Osteocyte (in vitro differentiated cells): ENCODE measurements around the gene GNA15. TPM values are rescaled to one million over a fixed set of nuclear protein-coding genes. Genes with fewer than 3 reads are reported as not detected.

ENCODE experiments used
- DNase-seq: peaks from one replicate; pipeline ENCODE4 v3.0.0; 2021; ENCODE audit warnings: mixed read lengths; ENCODE audit not compliant: unreplicated experiment; ENCODE audit errors: extremely low spot score
- H3K27ac Mint-ChIP-seq: one replicate; pipeline ENCODE4 v1.8.0; 2021; ENCODE audit warnings: mild to moderate bottlenecking, mixed read lengths; ENCODE audit not compliant: unreplicated experiment
- H3K27me3 Mint-ChIP-seq: one replicate; pipeline ENCODE4 v1.8.0; 2021; ENCODE audit warnings: mixed read lengths; ENCODE audit not compliant: unreplicated experiment
- H3K36me3 Mint-ChIP-seq: one replicate; pipeline ENCODE4 v1.8.0; 2021; ENCODE audit warnings: mixed read lengths; ENCODE audit not compliant: unreplicated experiment
- H3K4me1 Mint-ChIP-seq: one replicate; pipeline ENCODE4 v1.8.0; 2021; ENCODE audit warnings: mixed read lengths; ENCODE audit not compliant: unreplicated experiment
- H3K4me3 Mint-ChIP-seq: one replicate; pipeline ENCODE4 v1.8.0; 2021; ENCODE audit warnings: mild to moderate bottlenecking, moderate library complexity, mixed read lengths; ENCODE audit not compliant: unreplicated experiment
- H3K9me3 Mint-ChIP-seq: one replicate; pipeline ENCODE4 v1.8.0; 2021; ENCODE audit warnings: mixed read lengths; ENCODE audit not compliant: unreplicated experiment
- total RNA-seq: library from RNA; stranded (reverse); gene quantifications from 2 replicates; pipeline ENCODE4 v1.2.1, GENCODE V29; 2021
- TF ChIP-seq, protein P1 (sequence below): fragments of 200-600 bp; sonication (generic); IDR thresholded peaks from 2 replicates; pipeline ENCODE4 v1.5.0; 2021; ENCODE audit warnings: antibody characterized with exemption, mild to moderate bottlenecking, moderate library complexity

GNA15 gene
- total RNA-seq, 1 donor from 2014 or later, result not detected

DNA sequence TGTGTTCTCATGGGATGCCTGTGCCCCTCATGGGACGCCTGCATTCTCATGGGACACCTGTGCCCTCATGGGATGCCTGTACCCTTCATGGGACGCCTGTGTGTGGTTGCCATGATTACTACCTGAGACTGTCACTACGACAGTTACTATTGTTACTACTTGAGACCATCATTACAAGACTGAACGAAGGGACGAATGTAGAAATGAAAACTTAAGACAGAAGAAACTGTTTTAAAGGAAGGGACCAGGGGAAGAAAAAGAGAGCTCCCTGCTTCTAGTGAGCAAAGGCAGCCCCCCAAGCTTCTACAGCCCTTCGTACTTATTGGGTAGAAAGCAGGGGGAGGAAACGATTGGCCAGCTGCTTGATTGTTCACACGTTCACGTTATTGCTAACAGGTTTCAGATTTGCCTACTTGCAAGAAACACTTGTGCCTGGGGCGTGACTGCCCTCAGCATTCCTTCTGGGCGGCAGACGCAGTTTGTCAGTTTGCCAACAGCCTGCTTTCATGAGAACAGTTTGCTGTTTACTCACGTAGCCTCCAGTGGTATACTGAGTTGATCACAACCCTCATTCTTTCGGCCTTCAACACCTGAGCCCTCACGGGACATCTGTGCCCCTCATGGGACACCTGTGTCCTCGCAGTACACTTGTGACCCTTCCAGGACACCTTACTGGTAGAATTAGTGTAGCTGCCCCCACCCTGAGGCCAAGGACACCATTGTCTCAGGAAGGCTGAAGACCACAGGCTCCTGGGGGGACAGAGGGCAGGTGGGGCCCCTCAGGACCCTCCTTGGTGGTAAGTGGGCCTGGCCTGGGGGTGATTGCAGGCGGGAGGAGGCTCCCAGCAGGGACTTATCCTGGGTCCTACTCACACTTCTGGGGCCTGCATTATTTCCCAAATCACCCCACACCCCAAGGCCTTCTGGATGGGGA, 40.2 kb downstream of the GNA15 start:
- H3K9me3 Mint-ChIP-seq, result no peaks in the 10 kb centered on the region
- H3K36me3 Mint-ChIP-seq, result no peaks in the 10 kb centered on the region
- no peak overlapping the region for H3K27ac Mint-ChIP-seq
- peaks cover 3% of the 10 kb centered on the region for H3K4me1 Mint-ChIP-seq
- no peak overlapping the region for H3K4me3 Mint-ChIP-seq
- no peak for DNase-seq
- no peaks in the 10 kb centered on the region for H3K27me3 Mint-ChIP-seq
- TF ChIP-seq, protein P1, sequence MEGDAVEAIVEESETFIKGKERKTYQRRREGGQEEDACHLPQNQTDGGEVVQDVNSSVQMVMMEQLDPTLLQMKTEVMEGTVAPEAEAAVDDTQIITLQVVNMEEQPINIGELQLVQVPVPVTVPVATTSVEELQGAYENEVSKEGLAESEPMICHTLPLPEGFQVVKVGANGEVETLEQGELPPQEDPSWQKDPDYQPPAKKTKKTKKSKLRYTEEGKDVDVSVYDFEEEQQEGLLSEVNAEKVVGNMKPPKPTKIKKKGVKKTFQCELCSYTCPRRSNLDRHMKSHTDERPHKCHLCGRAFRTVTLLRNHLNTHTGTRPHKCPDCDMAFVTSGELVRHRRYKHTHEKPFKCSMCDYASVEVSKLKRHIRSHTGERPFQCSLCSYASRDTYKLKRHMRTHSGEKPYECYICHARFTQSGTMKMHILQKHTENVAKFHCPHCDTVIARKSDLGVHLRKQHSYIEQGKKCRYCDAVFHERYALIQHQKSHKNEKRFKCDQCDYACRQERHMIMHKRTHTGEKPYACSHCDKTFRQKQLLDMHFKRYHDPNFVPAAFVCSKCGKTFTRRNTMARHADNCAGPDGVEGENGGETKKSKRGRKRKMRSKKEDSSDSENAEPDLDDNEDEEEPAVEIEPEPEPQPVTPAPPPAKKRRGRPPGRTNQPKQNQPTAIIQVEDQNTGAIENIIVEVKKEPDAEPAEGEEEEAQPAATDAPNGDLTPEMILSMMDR, result no peak

DNA sequence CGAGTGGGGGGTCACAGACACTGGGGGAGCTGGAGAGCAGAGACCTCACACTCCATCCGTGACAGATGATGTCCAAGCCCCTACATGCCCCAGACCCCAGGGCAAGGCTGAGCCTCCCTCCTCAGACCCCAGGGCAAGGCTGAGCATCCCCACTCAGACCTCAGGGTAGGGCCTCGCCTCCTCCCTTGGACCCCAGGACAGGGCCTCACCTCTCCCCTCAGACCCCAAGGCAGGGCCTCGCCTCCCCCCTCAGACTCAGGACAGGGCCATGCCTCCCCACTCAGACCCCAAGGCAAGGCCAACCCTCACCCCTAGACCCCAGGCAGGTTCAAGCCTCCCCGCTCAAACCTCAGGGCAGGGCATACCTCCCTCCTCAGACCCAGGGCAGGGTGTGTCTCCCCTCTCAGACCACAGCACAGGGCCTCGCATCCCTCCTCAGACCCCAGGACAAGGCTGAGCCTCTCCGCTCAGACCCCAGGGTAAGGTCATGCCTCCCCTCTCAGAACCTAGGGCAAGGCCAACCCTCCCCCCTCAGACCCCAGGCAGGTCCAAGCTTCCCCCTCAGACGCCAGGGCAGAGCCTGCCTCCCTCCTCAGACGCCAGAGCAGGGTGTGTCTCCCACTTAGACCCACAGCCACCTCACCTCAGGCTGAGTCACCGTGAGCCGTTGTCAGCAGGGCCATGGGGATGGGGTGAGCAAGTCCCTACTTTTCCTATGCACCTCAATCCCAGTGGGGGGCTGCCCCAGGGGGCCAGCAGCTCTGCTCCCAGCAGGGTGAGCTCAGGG, 41.1 kb downstream of the GNA15 start:
- Mint-ChIP-seq H3K4me3 (no peak overlapping the region), H3K27ac (no peak overlapping the region)

DNA sequence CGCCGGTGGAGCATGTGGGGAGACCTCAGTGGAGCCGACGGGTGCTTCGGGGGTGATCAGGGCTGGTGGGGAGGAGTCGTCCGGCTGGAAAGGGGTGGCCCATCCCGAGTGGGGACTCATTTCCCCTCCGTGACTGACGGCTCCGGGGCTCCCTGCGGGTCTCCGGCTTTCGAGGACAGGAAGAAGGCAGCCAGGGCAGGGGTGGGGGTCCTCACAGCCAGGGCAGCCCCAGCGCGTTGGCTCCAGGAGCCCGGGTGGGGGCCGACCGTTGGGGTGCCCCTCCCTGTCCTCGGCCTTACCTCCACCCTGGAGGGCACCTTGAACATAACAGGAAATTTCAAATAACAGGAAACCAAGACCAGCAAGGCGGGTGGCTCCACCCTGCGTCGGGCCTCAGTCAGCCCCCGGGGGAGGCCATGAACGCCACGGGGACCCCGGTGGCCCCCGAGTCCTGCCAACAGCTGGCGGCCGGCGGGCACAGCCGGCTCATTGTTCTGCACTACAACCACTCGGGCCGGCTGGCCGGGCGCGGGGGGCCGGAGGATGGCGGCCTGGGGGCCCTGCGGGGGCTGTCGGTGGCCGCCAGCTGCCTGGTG, 42.6 kb downstream of the GNA15 start, which contains the start of gene S1PR4:
S1PR4 (plus strand) TSS at position 393 of the 596 bp plus-strand sequence; CDS start at position 417, 24 bp downstream.
- no peaks in the 10 kb centered on the region for H3K9me3 Mint-ChIP-seq
- TF ChIP-seq, protein P1, result no peak
- no peaks in the 10 kb centered on the region for H3K27me3 Mint-ChIP-seq
- H3K4me1 Mint-ChIP-seq, result peaks cover 3% of the 10 kb centered on the region
- no peak within 1 kb of the TSS for H3K4me3 Mint-ChIP-seq
- no peaks in the 10 kb centered on the region for H3K36me3 Mint-ChIP-seq
- no peak within 1 kb of the TSS for H3K27ac Mint-ChIP-seq
- peak; percentile 81 for DNase-seq

More for the DNA sequence above, 41.1 kb downstream of the GNA15 start:
- H3K27me3 Mint-ChIP-seq, result no peaks in the 10 kb centered on the region
- no peaks in the 10 kb centered on the region for H3K9me3 Mint-ChIP-seq
- H3K36me3 Mint-ChIP-seq, result no peaks in the 10 kb centered on the region
- DNase-seq, result no peak
- TF ChIP-seq, protein P1, result no peak
- peaks cover 3% of the 10 kb centered on the region for H3K4me1 Mint-ChIP-seq

DNA sequence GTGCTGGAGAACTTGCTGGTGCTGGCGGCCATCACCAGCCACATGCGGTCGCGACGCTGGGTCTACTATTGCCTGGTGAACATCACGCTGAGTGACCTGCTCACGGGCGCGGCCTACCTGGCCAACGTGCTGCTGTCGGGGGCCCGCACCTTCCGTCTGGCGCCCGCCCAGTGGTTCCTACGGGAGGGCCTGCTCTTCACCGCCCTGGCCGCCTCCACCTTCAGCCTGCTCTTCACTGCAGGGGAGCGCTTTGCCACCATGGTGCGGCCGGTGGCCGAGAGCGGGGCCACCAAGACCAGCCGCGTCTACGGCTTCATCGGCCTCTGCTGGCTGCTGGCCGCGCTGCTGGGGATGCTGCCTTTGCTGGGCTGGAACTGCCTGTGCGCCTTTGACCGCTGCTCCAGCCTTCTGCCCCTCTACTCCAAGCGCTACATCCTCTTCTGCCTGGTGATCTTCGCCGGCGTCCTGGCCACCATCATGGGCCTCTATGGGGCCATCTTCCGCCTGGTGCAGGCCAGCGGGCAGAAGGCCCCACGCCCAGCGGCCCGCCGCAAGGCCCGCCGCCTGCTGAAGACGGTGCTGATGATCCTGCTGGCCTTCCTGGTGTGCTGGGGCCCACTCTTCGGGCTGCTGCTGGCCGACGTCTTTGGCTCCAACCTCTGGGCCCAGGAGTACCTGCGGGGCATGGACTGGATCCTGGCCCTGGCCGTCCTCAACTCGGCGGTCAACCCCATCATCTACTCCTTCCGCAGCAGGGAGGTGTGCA, 43.3 kb downstream of the GNA15 start:
- TF ChIP-seq, protein P1, result no peak
- peaks cover 3% of the 10 kb centered on the region for H3K4me1 Mint-ChIP-seq
- no peak overlapping the region for H3K27ac Mint-ChIP-seq
- no peak overlapping the region for H3K4me3 Mint-ChIP-seq
- H3K27me3 Mint-ChIP-seq, result no peaks in the 10 kb centered on the region
- H3K36me3 Mint-ChIP-seq, result no peaks in the 10 kb centered on the region
- no peaks in the 10 kb centered on the region for H3K9me3 Mint-ChIP-seq
- DNase-seq, result no peak
